Measurements from ENCODE around the gene CSTPP1. TPM values are rescaled to one million over a fixed set of nuclear protein-coding genes. Genes with fewer than 3 reads are reported as not detected.
A peak's percentile ranks its signal among the peaks of the same experiment; 100 is the strongest.

CSTPP1 gene
- total and polyA plus RNA-seq, 5 donors from 2014 or later = 15.1 to 18.3 (median 15.5) TPM

- ATAC-seq (ENCODE audit: low read depth in 2 of 2) (peak; percentile 38 to 42), DNase-seq (peak; percentile 11 to 64 (median 40))
- H3K9me3 ChIP-seq (ENCODE audit: control insufficient read depth in 2 of 2, low read length in 2 of 2) = no peaks in the 10 kb centered on the region
- Mint-ChIP-seq H3K9me3 (no peaks in the 10 kb centered on the region), H3K36me3 (no peaks in the 10 kb centered on the region), H3K4me3 (peak overlapping the region in 3 of 4 donors; percentile 23 to 74 (median 65)), H3K4me1 (peaks cover 7 to 45% (median 24%) of the 10 kb centered on the region in 4 donors), H3K27me3 (no peaks in the 10 kb centered on the region), H3K27ac (peak overlapping the region; percentile 85 to 99 (median 87))
- peak overlapping the region; percentile 31 for H3K27ac ChIP-seq (ENCODE audit: insufficient read depth, low read length, poor library complexity, severe bottlenecking)
- H3K36me3 ChIP-seq (ENCODE audit: control insufficient read depth, insufficient read depth, low read length) = peaks cover 2% of the 10 kb centered on the region
- H3K27me3 ChIP-seq (ENCODE audit: control insufficient read depth, insufficient read depth, low read length) = no peaks in the 10 kb centered on the region
- H3K4me1 ChIP-seq (ENCODE audit: control insufficient read depth, insufficient read depth, low read length, poor library complexity, severe bottlenecking) = peaks cover 27% of the 10 kb centered on the region
- peak overlapping the region; percentile 16 for H3K4me3 ChIP-seq (ENCODE audit: low read depth, low read length)
Measured at GRCh38 chr11:47152953-47153950, 216.7 kb downstream of the CSTPP1 start.

GRCh38 chr11:47154616-47155570, 218.3 kb downstream of the CSTPP1 start:
- no peaks in the 10 kb centered on the region for H3K36me3 Mint-ChIP-seq
- no peaks in the 10 kb centered on the region for H3K9me3 ChIP-seq (ENCODE audit: control insufficient read depth in 2 of 2, low read length in 2 of 2)
- H3K36me3 ChIP-seq (ENCODE audit: control insufficient read depth, insufficient read depth, low read length) = peaks cover 2% of the 10 kb centered on the region
- peak overlapping the region in 3 of 4 donors; percentile 30 to 84 (median 81) for H3K4me3 Mint-ChIP-seq
- H3K27me3 Mint-ChIP-seq = peaks cover 4% of the 10 kb centered on the region
- H3K4me3 ChIP-seq (ENCODE audit: low read depth, low read length) = peak overlapping the region; percentile 38
- no peaks in the 10 kb centered on the region for H3K9me3 Mint-ChIP-seq
- ATAC-seq (ENCODE audit: low read depth in 2 of 2) (peak; percentile 85 to 90), DNase-seq (peak in 2 of 3 donors; percentile 42 to 84)
- no peaks in the 10 kb centered on the region for H3K27me3 ChIP-seq (ENCODE audit: control insufficient read depth, insufficient read depth, low read length)
- peak overlapping the region; percentile 28 for H3K27ac ChIP-seq (ENCODE audit: insufficient read depth, low read length, poor library complexity, severe bottlenecking)
- H3K27ac Mint-ChIP-seq = peak overlapping the region; percentile 87 to 99 (median 97)
- H3K4me1 ChIP-seq (ENCODE audit: control insufficient read depth, insufficient read depth, low read length, poor library complexity, severe bottlenecking) = peaks cover 27% of the 10 kb centered on the region
- peaks cover 7 to 47% (median 25%) of the 10 kb centered on the region in 4 donors for H3K4me1 Mint-ChIP-seq

- DNase-seq = no peak
- peak overlapping the region in 2 of 4 donors; percentile 15 to 30 for H3K4me3 Mint-ChIP-seq
- H3K27ac ChIP-seq (ENCODE audit: insufficient read depth, low read length, poor library complexity, severe bottlenecking) = no peak overlapping the region
- H3K4me1 Mint-ChIP-seq = peaks cover 7 to 45% (median 25%) of the 10 kb centered on the region in 4 donors
- H3K27ac Mint-ChIP-seq = peak overlapping the region in 1 of 3 donors; percentile 99
- H3K27me3 Mint-ChIP-seq = peaks cover 4% of the 10 kb centered on the region
- no peaks in the 10 kb centered on the region for H3K9me3 Mint-ChIP-seq
- no peaks in the 10 kb centered on the region for H3K36me3 ChIP-seq (ENCODE audit: control insufficient read depth, insufficient read depth, low read length)
- H3K36me3 Mint-ChIP-seq = no peaks in the 10 kb centered on the region
- no peaks in the 10 kb centered on the region for H3K9me3 ChIP-seq (ENCODE audit: control insufficient read depth in 2 of 2, low read length in 2 of 2)
- no peak for ATAC-seq (ENCODE audit: low read depth in 2 of 2)
- H3K27me3 ChIP-seq (ENCODE audit: control insufficient read depth, insufficient read depth, low read length) = no peaks in the 10 kb centered on the region
- H3K4me1 ChIP-seq (ENCODE audit: control insufficient read depth, insufficient read depth, low read length, poor library complexity, severe bottlenecking) = peaks cover 27% of the 10 kb centered on the region
- H3K4me3 ChIP-seq (ENCODE audit: low read depth, low read length) = no peak overlapping the region
Measured at GRCh38 chr11:47155879-47156278, 219.3 kb downstream of the CSTPP1 start.

- no peak for DNase-seq
- H3K27ac ChIP-seq (ENCODE audit: insufficient read depth, low read length, poor library complexity, severe bottlenecking) = no peak overlapping the region
- Mint-ChIP-seq H3K9me3 (no peaks in the 10 kb centered on the region), H3K4me1 (peaks cover 7 to 44% (median 25%) of the 10 kb centered on the region in 4 donors), H3K36me3 (no peaks in the 10 kb centered on the region), H3K27me3 (peaks cover 4% of the 10 kb centered on the region), H3K4me3 (no peak overlapping the region), H3K27ac (no peak overlapping the region)
- peaks cover 27% of the 10 kb centered on the region for H3K4me1 ChIP-seq (ENCODE audit: control insufficient read depth, insufficient read depth, low read length, poor library complexity, severe bottlenecking)
- H3K27me3 ChIP-seq (ENCODE audit: control insufficient read depth, insufficient read depth, low read length) = no peaks in the 10 kb centered on the region
- H3K4me3 ChIP-seq (ENCODE audit: low read depth, low read length) = no peak overlapping the region
- H3K9me3 ChIP-seq (ENCODE audit: control insufficient read depth in 2 of 2, low read length in 2 of 2) = no peaks in the 10 kb centered on the region
- no peak for ATAC-seq (ENCODE audit: low read depth in 2 of 2)
- H3K36me3 ChIP-seq (ENCODE audit: control insufficient read depth, insufficient read depth, low read length) = no peaks in the 10 kb centered on the region
Measured at GRCh38 chr11:47156333-47156732, 219.8 kb downstream of the CSTPP1 start.

GRCh38 chr11:47156951-47157350, 220.4 kb downstream of the CSTPP1 start:
- Mint-ChIP-seq H3K4me3 (no peak overlapping the region), H3K4me1 (peaks cover 7 to 42% (median 25%) of the 10 kb centered on the region in 4 donors), H3K27me3 (peaks cover 4% of the 10 kb centered on the region), H3K36me3 (no peaks in the 10 kb centered on the region), H3K9me3 (no peaks in the 10 kb centered on the region), H3K27ac (peak overlapping the region in 1 of 3 donors; percentile 59)
- Histone ChIP-seq H3K4me3 (ENCODE audit: low read depth, low read length) (no peak overlapping the region), H3K27me3 (ENCODE audit: control insufficient read depth, insufficient read depth, low read length) (no peaks in the 10 kb centered on the region), H3K9me3 (ENCODE audit: control insufficient read depth in 2 of 2, low read length in 2 of 2) (no peaks in the 10 kb centered on the region), H3K36me3 (ENCODE audit: control insufficient read depth, insufficient read depth, low read length) (no peaks in the 10 kb centered on the region), H3K4me1 (ENCODE audit: control insufficient read depth, insufficient read depth, low read length, poor library complexity, severe bottlenecking) (peaks cover 27% of the 10 kb centered on the region), H3K27ac (ENCODE audit: insufficient read depth, low read length, poor library complexity, severe bottlenecking) (no peak overlapping the region)
- ATAC-seq (ENCODE audit: low read depth in 2 of 2) = no peak
- DNase-seq = no peak

- no peaks in the 10 kb centered on the region for H3K36me3 ChIP-seq (ENCODE audit: control insufficient read depth, insufficient read depth, low read length)
- no peaks in the 10 kb centered on the region for H3K9me3 ChIP-seq (ENCODE audit: control insufficient read depth in 2 of 2, low read length in 2 of 2)
- Mint-ChIP-seq H3K36me3 (no peaks in the 10 kb centered on the region), H3K4me3 (no peak overlapping the region), H3K27ac (peak overlapping the region in 2 of 3 donors; percentile 17 to 25), H3K27me3 (peaks cover 4% of the 10 kb centered on the region), H3K9me3 (no peaks in the 10 kb centered on the region), H3K4me1 (peaks cover 7 to 39% (median 25%) of the 10 kb centered on the region in 4 donors)
- H3K27me3 ChIP-seq (ENCODE audit: control insufficient read depth, insufficient read depth, low read length) = no peaks in the 10 kb centered on the region
- ATAC-seq (ENCODE audit: low read depth in 2 of 2) = no peak
- no peak overlapping the region for H3K27ac ChIP-seq (ENCODE audit: insufficient read depth, low read length, poor library complexity, severe bottlenecking)
- no peak overlapping the region for H3K4me3 ChIP-seq (ENCODE audit: low read depth, low read length)
- DNase-seq = no peak
- peaks cover 27% of the 10 kb centered on the region for H3K4me1 ChIP-seq (ENCODE audit: control insufficient read depth, insufficient read depth, low read length, poor library complexity, severe bottlenecking)
Measured at GRCh38 chr11:47157805-47158204, 221.2 kb downstream of the CSTPP1 start.

- H3K4me3 Mint-ChIP-seq = no peak overlapping the region
- no peaks in the 10 kb centered on the region for H3K9me3 Mint-ChIP-seq
- Histone ChIP-seq H3K9me3 (ENCODE audit: control insufficient read depth in 2 of 2, low read length in 2 of 2) (no peaks in the 10 kb centered on the region), H3K36me3 (ENCODE audit: control insufficient read depth, insufficient read depth, low read length) (no peaks in the 10 kb centered on the region), H3K27ac (ENCODE audit: insufficient read depth, low read length, poor library complexity, severe bottlenecking) (no peak overlapping the region), H3K4me3 (ENCODE audit: low read depth, low read length) (no peak overlapping the region), H3K27me3 (ENCODE audit: control insufficient read depth, insufficient read depth, low read length) (no peaks in the 10 kb centered on the region), H3K4me1 (ENCODE audit: control insufficient read depth, insufficient read depth, low read length, poor library complexity, severe bottlenecking) (peaks cover 23% of the 10 kb centered on the region)
- H3K27me3 Mint-ChIP-seq = peaks cover 4% of the 10 kb centered on the region
- no peak for ATAC-seq (ENCODE audit: low read depth in 2 of 2)
- H3K4me1 Mint-ChIP-seq = peaks cover 3 to 35% (median 21%) of the 10 kb centered on the region in 4 donors
- H3K27ac Mint-ChIP-seq = peak overlapping the region in 2 of 3 donors; percentile 17 to 55
- H3K36me3 Mint-ChIP-seq = no peaks in the 10 kb centered on the region
- no peak for DNase-seq
Measured at GRCh38 chr11:47158242-47158641, 221.7 kb downstream of the CSTPP1 start.
